Measurements from ENCODE around the gene SPATA2L. TPM values are rescaled to one million over a fixed set of nuclear protein-coding genes. Genes with fewer than 3 reads are reported as not detected.
A peak's percentile ranks its signal among the peaks of the same experiment; 100 is the strongest.

Gene SPATA2L, protein sequence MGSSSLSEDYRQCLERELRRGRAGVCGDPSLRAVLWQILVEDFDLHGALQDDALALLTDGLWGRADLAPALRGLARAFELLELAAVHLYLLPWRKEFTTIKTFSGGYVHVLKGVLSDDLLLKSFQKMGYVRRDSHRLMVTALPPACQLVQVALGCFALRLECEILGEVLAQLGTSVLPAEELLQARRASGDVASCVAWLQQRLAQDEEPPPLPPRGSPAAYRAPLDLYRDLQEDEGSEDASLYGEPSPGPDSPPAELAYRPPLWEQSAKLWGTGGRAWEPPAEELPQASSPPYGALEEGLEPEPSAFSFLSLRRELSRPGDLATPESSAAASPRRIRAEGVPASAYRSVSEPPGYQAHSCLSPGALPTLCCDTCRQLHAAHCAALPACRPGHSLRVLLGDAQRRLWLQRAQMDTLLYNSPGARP
- total RNA-seq: 3.0 TPM
- polyA plus RNA-seq (ENCODE audit: insufficient read depth in 1 of 8, insufficient read length in 8 of 8, low replicate concordance in 1 of 8): 1 to 10 TPM; 1.5 to 4.1 (median 2.6) TPM
- long read RNA-seq, donor 1: 0 reads
- long read RNA-seq, donor 2: 0 reads
- long read RNA-seq, donor 3, partial matches to known transcripts: 0 of 1 reads
- long read RNA-seq, donor 3, other reads (novel, unspliced or antisense): 0 of 1 reads
- long read RNA-seq, donor 4, partial matches to known transcripts: 0 of 1 reads
- long read RNA-seq, donor 4, other reads (novel, unspliced or antisense): 0 of 1 reads
- long read RNA-seq, donor 5, partial matches to known transcripts: 0 of 3 reads
- long read RNA-seq, donor 5, other reads (novel, unspliced or antisense): 0 of 3 reads
- long read RNA-seq, donor 6, partial matches to known transcripts: 0 of 1 reads
- long read RNA-seq, donor 6, other reads (novel, unspliced or antisense): 0 of 1 reads
- long read RNA-seq, donor 7, partial matches to known transcripts: 0 of 1 reads
- long read RNA-seq, donor 7, other reads (novel, unspliced or antisense): 0 of 1 reads
- long read RNA-seq, donor 8, partial matches to known transcripts: 0 of 1 reads
- long read RNA-seq, donor 8, other reads (novel, unspliced or antisense): 0 of 1 reads
- long read RNA-seq, donor 9, partial matches to known transcripts: 0 of 2 reads
- long read RNA-seq, donor 9, other reads (novel, unspliced or antisense): 0 of 2 reads
- long read RNA-seq, donor 10: 0 reads
- long read RNA-seq, donor 11, partial matches to known transcripts: 0 of 2 reads
- long read RNA-seq, donor 11, other reads (novel, unspliced or antisense): 0 of 2 reads

DNA sequence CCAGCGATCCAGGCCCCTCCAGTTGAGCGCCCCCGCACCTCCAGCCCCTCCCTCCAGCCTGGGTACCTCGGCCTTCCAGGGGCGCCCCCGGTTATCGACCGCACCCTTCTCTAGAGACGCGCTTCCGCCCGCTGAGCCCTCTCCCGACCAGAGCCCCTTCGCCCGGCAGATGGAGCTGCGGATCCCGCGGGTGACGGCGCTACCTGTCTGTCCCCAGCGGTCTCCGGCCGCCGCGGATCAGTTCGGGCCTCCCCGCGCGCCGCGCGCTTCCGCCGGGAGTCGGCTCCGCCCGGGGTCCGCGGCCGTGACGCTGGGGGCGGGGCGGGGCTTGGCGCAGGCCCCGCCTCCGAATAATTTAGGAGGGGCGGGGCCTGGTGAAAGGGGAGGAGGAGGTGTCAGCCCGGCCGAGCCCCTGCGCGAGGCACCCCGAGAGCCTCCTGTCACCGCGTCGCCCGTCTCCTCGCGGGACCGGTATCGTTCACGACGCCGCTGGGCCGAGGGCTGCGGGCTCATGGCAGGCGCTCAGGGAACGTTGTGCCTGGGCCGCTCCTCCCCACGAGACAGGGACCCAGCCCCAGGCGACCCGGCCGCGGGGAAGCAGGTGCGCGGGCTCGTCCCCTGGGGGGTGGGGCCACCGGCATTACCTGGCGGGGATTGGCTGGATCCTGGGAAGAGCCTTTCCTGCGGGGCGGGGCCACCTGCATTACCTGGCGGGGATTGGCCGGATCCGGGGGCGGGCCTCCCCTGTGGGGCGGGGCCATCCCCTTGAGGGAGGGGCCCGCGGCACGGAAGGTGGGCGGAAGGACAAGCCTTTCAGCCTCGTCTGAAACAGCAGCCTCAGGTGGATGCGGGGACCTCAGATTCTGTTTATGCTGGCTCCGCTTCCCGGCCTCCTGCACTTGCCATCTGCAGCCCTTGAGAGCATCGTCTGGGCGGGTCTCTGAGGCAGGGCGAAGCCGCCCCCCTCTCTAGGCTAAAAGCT, at the start of gene SPATA2L:
Gene SPATA2L (minus strand): TSS at position 281 of the 982 bp plus-strand sequence. CDS start 473 bp downstream, outside the sequence.
- Histone ChIP-seq H3K9me3 (replicated peaks; ENCODE audit: control insufficient read depth, low read depth, low read length) (no peaks in the 10 kb centered on the region), H3K27me3 (ENCODE audit: control insufficient read depth, insufficient read depth, low read length) (peaks cover 27% of the 10 kb centered on the region), H3K36me3 (ENCODE audit: control insufficient read depth, insufficient read depth, low read length) (no peaks in the 10 kb centered on the region), H3K4me3 (ENCODE audit: low read length) (peak within 1 kb of the TSS; percentile 68), H3K4me1 (ENCODE audit: control insufficient read depth, insufficient read depth, low read length) (peaks cover 47% of the 10 kb centered on the region), H3K27ac (ENCODE audit: low read length) (peak within 1 kb of the TSS; percentile 67)
- DNase-seq: peak; percentile 86
- WGBS (ENCODE audit: insufficient coverage): under 1% methylated on average over 97 of the region's 97 CpGs

DNA sequence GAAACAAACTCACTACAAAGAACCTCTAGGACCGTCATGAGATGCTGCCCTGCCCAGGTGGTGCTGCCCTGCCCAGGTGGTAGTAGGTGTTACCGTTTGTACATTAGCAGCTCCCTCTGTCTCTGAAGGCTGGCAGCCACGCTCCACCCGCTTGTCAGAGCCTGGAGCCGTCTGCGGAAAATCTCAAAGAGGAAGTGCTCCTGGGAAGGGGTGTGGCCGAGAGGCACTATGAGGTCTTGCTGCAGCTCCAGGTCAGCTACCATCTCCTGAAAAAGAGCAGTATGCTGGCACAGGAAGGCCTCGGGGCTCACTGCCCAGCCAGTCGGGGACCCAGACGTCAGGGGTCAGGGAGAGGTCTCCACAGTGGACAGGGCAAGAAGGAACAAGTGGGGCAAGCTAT, 48.1 kb upstream of the SPATA2L start:
- WGBS (ENCODE audit: insufficient coverage): 70% methylated on average over 9 of the region's 10 CpGs

DNA sequence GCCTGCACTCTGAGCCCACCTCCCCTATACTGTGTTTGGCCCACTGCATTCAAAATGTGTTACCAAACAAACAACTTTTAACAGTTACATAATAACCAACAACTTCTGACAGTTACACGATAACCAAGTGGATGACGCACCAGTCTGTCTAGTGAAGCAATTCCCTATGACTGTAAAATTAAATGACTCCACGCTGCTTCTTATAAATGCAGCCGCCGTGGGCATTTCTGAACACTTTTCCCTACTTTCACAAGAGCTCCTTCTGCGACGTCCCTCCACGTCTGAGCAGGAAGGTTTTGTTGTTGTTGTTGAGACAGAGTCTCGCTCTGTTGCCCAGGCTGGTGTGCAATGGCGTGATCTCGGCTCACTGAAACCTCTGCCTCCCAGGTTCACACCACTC, 47.4 kb upstream of the SPATA2L start:
- Histone ChIP-seq H3K4me3 (ENCODE audit: low read length) (no peak overlapping the region), H3K27me3 (ENCODE audit: control insufficient read depth, insufficient read depth, low read length) (no peaks in the 10 kb centered on the region), H3K9me3 (replicated peaks; ENCODE audit: control insufficient read depth, low read depth, low read length) (no peaks in the 10 kb centered on the region), H3K36me3 (ENCODE audit: control insufficient read depth, insufficient read depth, low read length) (peaks cover 39% of the 10 kb centered on the region), H3K27ac (ENCODE audit: low read length) (no peak overlapping the region), H3K4me1 (ENCODE audit: control insufficient read depth, insufficient read depth, low read length) (no peaks in the 10 kb centered on the region)
- 100% methylated on average over 1 of the region's 11 CpGs for WGBS (ENCODE audit: insufficient coverage)
- no peak for DNase-seq

More for the DNA sequence above, 48.1 kb upstream of the SPATA2L start:
- H3K9me3 ChIP-seq (replicated peaks; ENCODE audit: control insufficient read depth, low read depth, low read length): no peaks in the 10 kb centered on the region
- peaks cover 32% of the 10 kb centered on the region for H3K36me3 ChIP-seq (ENCODE audit: control insufficient read depth, insufficient read depth, low read length)
- DNase-seq: peak; percentile 41
- no peaks in the 10 kb centered on the region for H3K4me1 ChIP-seq (ENCODE audit: control insufficient read depth, insufficient read depth, low read length)
- H3K27ac ChIP-seq (ENCODE audit: low read length): no peak overlapping the region
- H3K27me3 ChIP-seq (ENCODE audit: control insufficient read depth, insufficient read depth, low read length): no peaks in the 10 kb centered on the region
- no peak overlapping the region for H3K4me3 ChIP-seq (ENCODE audit: low read length)

DNA sequence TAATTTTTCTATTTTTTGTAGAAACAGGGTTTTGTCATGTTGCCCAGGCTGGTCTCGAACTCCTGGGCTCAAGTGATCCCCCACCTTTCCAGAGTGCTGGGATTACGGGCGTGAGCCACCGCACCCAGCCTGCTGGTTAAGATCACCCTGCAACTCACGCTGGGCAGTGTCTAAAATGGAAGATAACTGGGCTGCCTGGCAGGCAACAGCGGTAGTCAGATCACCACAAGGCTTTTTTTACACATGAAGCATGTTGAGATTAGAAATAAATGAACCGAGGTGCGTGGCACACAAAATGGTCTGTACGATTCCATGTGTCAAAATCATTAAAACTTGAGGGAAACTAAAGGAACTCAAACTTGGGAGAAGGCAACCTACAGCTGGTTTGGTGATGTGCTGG, 46.6 kb upstream of the SPATA2L start:
- Histone ChIP-seq H3K4me3 (ENCODE audit: low read length) (no peak overlapping the region), H3K36me3 (ENCODE audit: control insufficient read depth, insufficient read depth, low read length) (peaks cover 42% of the 10 kb centered on the region), H3K4me1 (ENCODE audit: control insufficient read depth, insufficient read depth, low read length) (no peaks in the 10 kb centered on the region), H3K27me3 (ENCODE audit: control insufficient read depth, insufficient read depth, low read length) (no peaks in the 10 kb centered on the region), H3K9me3 (replicated peaks; ENCODE audit: control insufficient read depth, low read depth, low read length) (no peaks in the 10 kb centered on the region), H3K27ac (ENCODE audit: low read length) (no peak overlapping the region)
- DNase-seq: no peak
- 92% methylated on average over 6 of the region's 9 CpGs for WGBS (ENCODE audit: insufficient coverage)

DNA sequence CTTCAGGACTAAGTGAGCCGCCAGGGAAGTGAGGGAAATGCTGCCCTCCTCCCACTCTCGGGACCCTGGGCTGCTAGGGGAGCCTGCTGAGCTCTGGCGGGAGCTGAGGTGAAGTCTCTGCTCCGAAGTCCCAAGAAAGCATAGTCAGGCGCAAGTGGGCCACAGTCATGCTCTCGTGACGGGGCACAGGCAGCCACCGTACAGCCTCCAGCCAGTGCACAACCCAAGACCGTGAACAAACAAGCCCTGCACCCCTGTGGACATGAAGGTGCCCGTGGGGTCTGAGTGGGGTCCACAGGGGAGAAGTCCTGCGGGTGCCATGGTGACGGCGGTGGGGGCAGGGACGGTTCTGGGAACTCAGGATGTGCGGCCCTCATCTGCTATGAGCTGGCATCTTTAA, 44.5 kb upstream of the SPATA2L start:
- H3K27me3 ChIP-seq (ENCODE audit: control insufficient read depth, insufficient read depth, low read length): no peaks in the 10 kb centered on the region
- 96% methylated on average over 15 of the region's 15 CpGs for WGBS (ENCODE audit: insufficient coverage)
- H3K36me3 ChIP-seq (ENCODE audit: control insufficient read depth, insufficient read depth, low read length): peaks cover 55% of the 10 kb centered on the region

DNA sequence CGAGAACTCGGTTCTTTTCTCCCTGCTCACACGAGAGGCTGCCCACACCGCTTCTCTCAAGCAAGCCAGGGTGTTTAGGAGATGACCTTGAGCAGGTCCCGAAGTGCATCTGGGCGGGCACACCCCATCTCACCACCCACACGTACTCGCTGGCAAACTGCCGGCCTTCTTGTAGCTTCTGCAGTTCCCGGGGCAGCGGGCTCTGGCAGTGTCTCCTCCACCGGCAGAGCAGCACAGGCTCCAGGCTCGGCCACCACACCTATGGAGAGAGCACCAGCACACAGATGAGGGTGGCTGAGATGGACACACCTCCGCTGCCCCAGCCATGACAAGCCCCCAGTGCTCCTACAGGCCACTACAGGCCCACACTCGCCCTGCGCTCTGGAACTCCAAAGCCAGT, 43.3 kb upstream of the SPATA2L start:
- Histone ChIP-seq H3K27ac (ENCODE audit: low read length) (no peak overlapping the region), H3K4me3 (ENCODE audit: low read length) (no peak overlapping the region), H3K36me3 (ENCODE audit: control insufficient read depth, insufficient read depth, low read length) (peaks cover 60% of the 10 kb centered on the region), H3K9me3 (replicated peaks; ENCODE audit: control insufficient read depth, low read depth, low read length) (no peaks in the 10 kb centered on the region), H3K4me1 (ENCODE audit: control insufficient read depth, insufficient read depth, low read length) (no peaks in the 10 kb centered on the region), H3K27me3 (ENCODE audit: control insufficient read depth, insufficient read depth, low read length) (no peaks in the 10 kb centered on the region)
- DNase-seq: no peak
- 98% methylated on average over 7 of the region's 16 CpGs for WGBS (ENCODE audit: insufficient coverage)

More for the DNA sequence above, 44.5 kb upstream of the SPATA2L start:
- Histone ChIP-seq H3K4me1 (ENCODE audit: control insufficient read depth, insufficient read depth, low read length) (no peaks in the 10 kb centered on the region), H3K27ac (ENCODE audit: low read length) (no peak overlapping the region), H3K9me3 (replicated peaks; ENCODE audit: control insufficient read depth, low read depth, low read length) (no peaks in the 10 kb centered on the region), H3K4me3 (ENCODE audit: low read length) (no peak overlapping the region)
- DNase-seq: no peak

DNA sequence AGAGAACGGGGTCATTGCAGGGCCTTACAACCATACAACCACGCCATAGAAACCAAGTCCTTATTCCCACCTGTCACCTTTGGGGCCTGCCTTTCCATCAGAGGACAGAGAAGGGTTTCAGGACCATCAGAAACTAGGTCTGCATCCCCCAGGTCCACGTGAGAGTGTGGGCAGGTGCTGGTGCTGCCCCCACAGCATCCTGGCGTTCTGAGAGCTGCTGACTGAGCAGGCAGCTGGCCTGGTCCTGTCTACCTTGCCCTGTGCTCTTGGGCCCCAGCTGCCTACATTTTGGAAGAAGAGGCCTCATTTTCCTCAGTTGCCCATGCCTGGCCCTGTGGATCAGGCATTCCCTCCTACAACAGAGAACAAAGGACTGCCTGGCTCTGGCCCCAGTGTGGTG, 41.4 kb upstream of the SPATA2L start:
- H3K27ac ChIP-seq (ENCODE audit: low read length): no peak overlapping the region
- H3K27me3 ChIP-seq (ENCODE audit: control insufficient read depth, insufficient read depth, low read length): no peaks in the 10 kb centered on the region
- H3K36me3 ChIP-seq (ENCODE audit: control insufficient read depth, insufficient read depth, low read length): peaks cover 64% of the 10 kb centered on the region
- WGBS (ENCODE audit: insufficient coverage): 64% methylated on average over 4 of the region's 4 CpGs
- no peaks in the 10 kb centered on the region for H3K9me3 ChIP-seq (replicated peaks; ENCODE audit: control insufficient read depth, low read depth, low read length)
- H3K4me3 ChIP-seq (ENCODE audit: low read length): no peak overlapping the region
- no peaks in the 10 kb centered on the region for H3K4me1 ChIP-seq (ENCODE audit: control insufficient read depth, insufficient read depth, low read length)
- no peak for DNase-seq

DNA sequence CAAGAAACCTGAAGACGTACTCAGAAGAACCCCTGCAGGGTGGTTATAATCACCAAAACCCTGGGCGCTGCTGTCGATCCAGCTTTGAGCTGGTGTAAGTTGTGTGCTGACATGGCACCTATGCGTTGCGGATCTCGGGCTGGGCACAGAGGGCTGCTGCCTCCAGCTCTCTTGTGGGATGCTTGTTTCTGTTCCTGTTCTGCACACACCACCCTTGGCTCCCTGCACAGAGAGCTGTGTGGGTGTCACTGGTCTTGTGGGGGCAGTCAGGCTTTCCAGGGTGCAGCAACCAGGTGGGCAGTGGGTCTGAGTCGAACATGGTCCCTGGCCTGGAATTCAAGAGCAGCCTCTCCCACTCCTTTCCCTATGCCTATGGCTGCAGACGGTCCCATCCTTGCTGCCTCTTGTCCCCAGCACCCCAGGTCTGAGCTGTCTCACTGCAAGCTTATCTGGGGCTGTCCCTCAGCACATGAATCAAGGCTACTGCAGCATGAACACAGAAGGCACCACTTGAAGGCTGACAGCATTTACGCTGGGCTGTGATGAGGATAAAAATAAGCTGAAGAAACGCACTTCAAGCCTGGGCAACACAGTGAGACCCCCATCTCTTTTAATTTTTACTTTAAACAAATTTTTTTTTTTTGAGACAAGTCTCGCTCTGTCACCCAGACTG, 40.0 kb upstream of the SPATA2L start:
- DNase-seq: no peak
- no peaks in the 10 kb centered on the region for H3K27me3 ChIP-seq (ENCODE audit: control insufficient read depth, insufficient read depth, low read length)
- no peak overlapping the region for H3K27ac ChIP-seq (ENCODE audit: low read length)
- H3K36me3 ChIP-seq (ENCODE audit: control insufficient read depth, insufficient read depth, low read length): peaks cover 71% of the 10 kb centered on the region
- H3K4me1 ChIP-seq (ENCODE audit: control insufficient read depth, insufficient read depth, low read length): no peaks in the 10 kb centered on the region
- no peak overlapping the region for H3K4me3 ChIP-seq (ENCODE audit: low read length)
- 80% methylated on average over 5 of the region's 11 CpGs for WGBS (ENCODE audit: insufficient coverage)
- H3K9me3 ChIP-seq (replicated peaks; ENCODE audit: control insufficient read depth, low read depth, low read length): no peaks in the 10 kb centered on the region

DNA sequence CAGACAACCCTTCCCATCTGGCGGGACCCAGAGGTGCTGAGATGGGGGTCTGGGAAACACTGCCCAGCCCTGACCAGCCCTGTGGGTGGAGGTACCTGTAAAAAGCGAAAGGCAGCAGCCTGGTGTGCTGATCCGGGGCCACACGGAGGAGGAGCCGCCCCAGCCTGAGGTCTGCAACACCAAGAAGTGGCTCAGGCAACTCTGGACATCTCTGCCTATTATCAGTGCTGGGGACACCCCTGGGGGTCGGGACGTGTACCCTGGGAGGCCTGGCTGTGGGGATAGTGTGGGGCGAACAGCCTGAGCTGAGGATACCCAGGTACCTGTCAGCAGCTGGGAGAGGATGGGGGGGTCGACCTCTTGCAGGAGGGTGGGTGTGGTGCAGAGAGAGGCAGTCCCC, 37.9 kb upstream of the SPATA2L start:
- 93% methylated on average over 9 of the region's 9 CpGs for WGBS (ENCODE audit: insufficient coverage)

More for the DNA sequence above, 37.9 kb upstream of the SPATA2L start:
- DNase-seq: no peak
- H3K9me3 ChIP-seq (replicated peaks; ENCODE audit: control insufficient read depth, low read depth, low read length): no peaks in the 10 kb centered on the region
- H3K36me3 ChIP-seq (ENCODE audit: control insufficient read depth, insufficient read depth, low read length): peaks cover 80% of the 10 kb centered on the region
- no peak overlapping the region for H3K27ac ChIP-seq (ENCODE audit: low read length)
- H3K4me3 ChIP-seq (ENCODE audit: low read length): no peak overlapping the region
- no peaks in the 10 kb centered on the region for H3K4me1 ChIP-seq (ENCODE audit: control insufficient read depth, insufficient read depth, low read length)
- no peaks in the 10 kb centered on the region for H3K27me3 ChIP-seq (ENCODE audit: control insufficient read depth, insufficient read depth, low read length)
